GM12872 (cell line): ENCODE results near the gene GIGYF1.

Experiments used
- CTCF ChIP-seq: IDR thresholded peaks from 3 replicates; pipeline ENCODE4 v1.5.1; 2011; ENCODE audit warnings: low read depth, mild to moderate bottlenecking, low read length, moderate library complexity; ENCODE audit not compliant: insufficient read depth

Gene GIGYF1

GRCh38 chr7:100705320-100705752 is 11.3 kb upstream of the GIGYF1 start:
- TF ChIP-seq CTCF = peak; percentile 94

- no peak for TF ChIP-seq CTCF
Measured at GRCh38 chr7:100699018-100699417, 5.0 kb upstream of the GIGYF1 start.

GRCh38 chr7:100696123-100696521 is 2.1 kb upstream of the GIGYF1 start:
- TF ChIP-seq CTCF = no peak

- no peak for TF ChIP-seq CTCF
Measured at GRCh38 chr7:100693312-100694097, 545 bp downstream of the GIGYF1 start.

GRCh38 chr7:100692578-100692961 is 1.5 kb downstream of the GIGYF1 start:
- no peak for TF ChIP-seq CTCF

GRCh38 chr7:100691676-100692577 is 2.1 kb downstream of the GIGYF1 start:
- peak; percentile 83 for TF ChIP-seq CTCF

- peak; percentile 25; the same call in 1 of the 3 replicates for TF ChIP-seq CTCF
Measured at GRCh38 chr7:100689230-100690135, 4.6 kb downstream of the GIGYF1 start.
